ENCODE data around the gene CCDC57. TPM values are rescaled to one million over a fixed set of nuclear protein-coding genes. Genes with fewer than 3 reads are reported as not detected.

CCDC57 gene
- total and polyA plus RNA-seq, 2 of the 4 experiments (the other 2 are of a cell fraction), result 7.3 to 31.3 TPM

GRCh38 chr17:82200743-82201497 lies 11.7 kb downstream of the CCDC57 start:
- TF ChIP-seq USF2 (IDR thresholded peaks at IDR 0.05; ENCODE audit: low read depth, low read length), result no peak
- TF ChIP-seq BHLHE40 (IDR thresholded peaks at IDR 0.05; ENCODE audit: low read depth, low read length), result no peak
- no peak for TF ChIP-seq SMC3 (IDR thresholded peaks at IDR 0.05; ENCODE audit: low read depth, low read length)
- TF ChIP-seq CHD1 (IDR thresholded peaks at IDR 0.05; ENCODE audit: low read depth, low read length), result no peak
- TF ChIP-seq RCOR1 (IDR thresholded peaks at IDR 0.05; ENCODE audit: insufficient replicate concordance, low read length), result no peak
- TF ChIP-seq MAFK (IDR thresholded peaks at IDR 0.05; ENCODE audit: low read depth, low read length), result no peak
- TF ChIP-seq CEBPB (IDR thresholded peaks at IDR 0.05; ENCODE audit: low read depth, low read length), result no peak
- no peak for TF ChIP-seq POLR2A (IDR thresholded peaks at IDR 0.05; ENCODE audit: low read depth, low read length)
- no peak for TF ChIP-seq ELK1 (IDR thresholded peaks at IDR 0.05; ENCODE audit: borderline replicate concordance, low read depth, low read length)
- no peak for TF ChIP-seq NFE2L2 (IDR thresholded peaks at IDR 0.05; ENCODE audit: low read depth, low read length)
- no peak for TF ChIP-seq RAD21 (IDR thresholded peaks at IDR 0.05; ENCODE audit: low read length)
- TF ChIP-seq MAZ (IDR thresholded peaks at IDR 0.05; ENCODE audit: borderline replicate concordance, low read depth, low read length), result no peak
- no peak overlapping the region for H3K4me2 ChIP-seq (ENCODE audit: low read depth, low read length)
- BruUV-seq (replicated peaks), result no TSS peak
- in situ Hi-C loops (cut with MboI; ENCODE audit: low sequenced_read_pairs), result no loop called here
- no peak overlapping the region for H2BK15ac ChIP-seq (ENCODE audit: low read depth, low read length)
- H3K4ac ChIP-seq (ENCODE audit: low read depth, low read length), result no peak overlapping the region
- H3K79me1 ChIP-seq (ENCODE audit: low read depth in 1 of 2, low read length in 2 of 2), result peaks cover 17 to 34% of the 10 kb centered on the region in 2 experiments
- H2AFZ ChIP-seq (replicated peaks; ENCODE audit: low read length, poor library complexity), result peak overlapping the region; percentile 13
- no peaks in the 10 kb centered on the region for H3K27me3 ChIP-seq (ENCODE audit: control insufficient read depth, insufficient read depth, low read length)
- POLR2A ChIA-PET (ENCODE audit: unreplicated experiment), result no interaction called here
- no peak overlapping the region for H3K14ac ChIP-seq (replicated peaks; ENCODE audit: low read depth, low read length)
- dilution Hi-C loops (cut with HindIII; ENCODE audit: low sequenced_read_pairs, unreplicated experiment), result no loop called here
- H4K91ac ChIP-seq (ENCODE audit: insufficient read depth, low read depth, low read length), result no peak overlapping the region
- DNase-seq (no peak), ATAC-seq (ENCODE audit: low read depth) (no peak)
- H4K5ac ChIP-seq (ENCODE audit: low read depth, low read length), result no peak overlapping the region
- H3K23ac ChIP-seq (ENCODE audit: low read depth, low read length), result no peak overlapping the region
- no peak overlapping the region for H4K8ac ChIP-seq (ENCODE audit: low read depth in 2 of 2, low read length in 2 of 2)
- no peaks in the 10 kb centered on the region for H3K9me3 ChIP-seq (ENCODE audit: control insufficient read depth, insufficient read depth, low read length)
- no peak overlapping the region for H3K9ac ChIP-seq (ENCODE audit: low read depth, low read length)
- no peak overlapping the region for H3K18ac ChIP-seq (ENCODE audit: low read depth, low read length)
- CTCF ChIA-PET, result interaction anchor here (0.6 kb wide), 1 partner anchor 147 kb away, joined by 5 read pairs; no protein-coding TSS in a partner anchor
- no peak overlapping the region for H2BK120ac ChIP-seq (ENCODE audit: low read depth, low read length)
- no peak overlapping the region for H2AK9ac ChIP-seq (replicated peaks; ENCODE audit: low read depth, low read length, poor library complexity)
- H3K27ac ChIP-seq (ENCODE audit: insufficient read depth, low read length), result no peak overlapping the region
- WGBS, 2 experiments (ENCODE audit: extremely low coverage in 2 of 2, insufficient read length in 1 of 2), result 70% methylated on average over 5 of the region's 13 CpGs; no CpG with 5 or more reads in 1 of the 2 experiments
- H3K4me3 ChIP-seq (ENCODE audit: insufficient read depth, low read depth, low read length), result no peak overlapping the region
- H3K4me1 ChIP-seq (ENCODE audit: control insufficient read depth, insufficient read depth, low read length), result peaks cover 8% of the 10 kb centered on the region
- H2BK20ac ChIP-seq (ENCODE audit: low read depth, low read length), result no peak overlapping the region
- H3K36me3 ChIP-seq (ENCODE audit: control insufficient read depth, insufficient read depth, low read length), result peaks cover 21% of the 10 kb centered on the region
- peaks cover 9% of the 10 kb centered on the region for H3K9me1 ChIP-seq (ENCODE audit: insufficient read depth, low read length)
- H2BK5ac ChIP-seq (ENCODE audit: low read depth, low read length, poor library complexity, severe bottlenecking), result no peak overlapping the region
- H4K20me1 ChIP-seq (ENCODE audit: insufficient read depth, low read length), result peaks cover 19% of the 10 kb centered on the region
- no peak overlapping the region for H2AK5ac ChIP-seq (ENCODE audit: low read depth, low read length)
- intact Hi-C loops (cut with micrococcal nuclease), result no loop called here
- no peak overlapping the region for H3K56ac ChIP-seq (ENCODE audit: extremely low read depth, insufficient read depth, low read length)

All from IMR-90 (cell line).